Endothelial cell of umbilical vein (primary cell): ENCODE results near the gene CYGB.

Experiments
- CTCF ChIP-seq, 2 donors: IDR thresholded peaks; 1 replicate in 1 of 2; 2 replicates in 1 of 2; pipeline ENCODE4 v1.5.1; 2011; ENCODE audit warnings: low read length in 2 of 2, mild to moderate bottlenecking in 2 of 2, moderate library complexity in 2 of 2, control low read depth in 1 of 2, inconsistent platforms in 1 of 2, low read depth in 1 of 2; ENCODE audit not compliant: insufficient read depth in 1 of 2; ENCODE audit errors: extremely low read depth in 1 of 2
- EZH2 ChIP-seq: IDR thresholded peaks from 2 replicates; pipeline ENCODE4 v1.6.1; 2012; ENCODE audit warnings: borderline replicate concordance, low read depth, mild to moderate bottlenecking, moderate library complexity, low read length, inconsistent platforms; ENCODE audit not compliant: severe bottlenecking
- FOS ChIP-seq: IDR thresholded peaks from 2 replicates; pipeline ENCODE4 v1.6.1; 2011; ENCODE audit warnings: mild to moderate bottlenecking, low read length, moderate library complexity, borderline replicate concordance; ENCODE audit not compliant: insufficient read depth
- GATA2 ChIP-seq: IDR thresholded peaks from 2 replicates; pipeline ENCODE4 v1.7.0; 2011; ENCODE audit warnings: low read depth, mild to moderate bottlenecking, moderate library complexity, mixed read lengths, low read length; ENCODE audit not compliant: insufficient read length, insufficient read depth
- JUN ChIP-seq: IDR thresholded peaks from 2 replicates; pipeline ENCODE4 v1.6.1; 2011; ENCODE audit warnings: borderline replicate concordance, low read depth; ENCODE audit not compliant: insufficient read length, insufficient read depth
- MYC ChIP-seq: IDR thresholded peaks from one replicate; pipeline ENCODE4 v1.6.1; 2011; ENCODE audit warnings: mild to moderate bottlenecking, low read depth, low read length
- POLR2A ChIP-seq: IDR thresholded peaks from 2 replicates; pipeline ENCODE4 v1.6.1; 2012; ENCODE audit warnings: low read depth, mild to moderate bottlenecking, control low read depth, low read length
- POLR2AphosphoS5 ChIP-seq: IDR thresholded peaks from 2 replicates; pipeline ENCODE4 v1.6.1; 2012; ENCODE audit warnings: low read depth, mild to moderate bottlenecking, control low read depth, low read length, moderate library complexity; ENCODE audit not compliant: insufficient read depth
- TF ChIP-seq, protein P1 (sequence below): IDR thresholded peaks from 2 replicates; pipeline ENCODE4 v1.6.1; 2011; ENCODE audit not compliant: insufficient read depth, insufficient read length

- no peak for TF ChIP-seq EZH2
- no peak for TF ChIP-seq CTCF (IDR thresholded peaks at IDR 0.05; ENCODE audit: extremely low read depth in 1 of 2, insufficient read depth in 1 of 2, low read depth in 1 of 2, low read length in 2 of 2)
- no peak for TF ChIP-seq POLR2AphosphoS5
- no peak for TF ChIP-seq POLR2A
- no peak for TF ChIP-seq GATA2
- TF ChIP-seq FOS = no peak
- TF ChIP-seq MYC = no peak
- TF ChIP-seq JUN = no peak
- TF ChIP-seq, protein P1, sequence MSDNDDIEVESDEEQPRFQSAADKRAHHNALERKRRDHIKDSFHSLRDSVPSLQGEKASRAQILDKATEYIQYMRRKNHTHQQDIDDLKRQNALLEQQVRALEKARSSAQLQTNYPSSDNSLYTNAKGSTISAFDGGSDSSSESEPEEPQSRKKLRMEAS = no peak
These were observed 16.2 kb downstream of the CYGB start for GRCh38 chr17:76521262-76521661.
